NCI-H1694 (cell line): ENCODE results near the gene AQR.
"Not testable (repeated sequence)": the region's sequence is repeated elsewhere in the genome, so short reads cannot be mapped to it uniquely, and the experiment has no call there.

Experiments
- DNase-seq: peaks from one replicate; lab custom pipeline; 2025; lab: John Stamatoyannopoulos, UW

AQR gene

DNA sequence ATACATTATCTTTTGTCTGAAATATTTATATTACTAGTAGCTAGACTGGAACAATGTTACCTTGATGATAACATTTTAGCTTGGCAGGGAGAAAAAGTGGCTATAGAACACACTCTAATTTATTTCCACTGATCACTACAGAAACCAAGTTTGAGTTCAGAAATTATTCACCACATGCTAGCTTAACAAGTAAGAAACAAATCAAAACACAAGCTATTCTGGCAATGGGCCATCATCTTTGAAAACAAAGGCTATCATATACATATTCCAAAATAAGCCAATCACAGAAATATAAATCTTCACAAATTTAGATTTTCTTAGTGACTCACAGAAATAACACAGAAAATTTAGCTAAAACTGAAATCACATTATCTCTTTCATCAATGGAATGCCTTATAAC is 17.1 kb downstream of the AQR start:
- DNase-seq = no peak

- no peak for DNase-seq
Measured at GRCh38 chr15:34951993-34952392, 17.5 kb downstream of the AQR start.

- DNase-seq = no peak
Measured at GRCh38 chr15:34944936-34945335, 24.6 kb downstream of the AQR start.

DNA sequence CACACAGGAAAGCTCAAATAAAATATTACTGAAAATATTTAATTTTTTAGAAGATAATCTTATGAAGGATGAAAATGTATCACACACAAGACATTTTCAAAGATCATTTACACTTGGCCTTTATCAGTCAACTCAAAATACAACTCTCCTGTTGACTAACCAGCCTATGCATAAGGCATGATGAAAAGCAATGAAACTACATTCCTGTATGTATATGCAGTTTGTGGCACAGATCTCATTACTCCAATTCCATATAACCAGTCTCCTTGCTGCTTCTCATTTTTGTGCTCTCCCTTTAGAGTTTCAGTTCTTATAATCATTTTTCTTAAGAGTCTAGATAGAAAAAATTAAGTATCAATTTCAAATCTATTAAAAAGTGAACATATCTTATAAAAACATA is 25.8 kb downstream of the AQR start:
- no peak for DNase-seq

DNA sequence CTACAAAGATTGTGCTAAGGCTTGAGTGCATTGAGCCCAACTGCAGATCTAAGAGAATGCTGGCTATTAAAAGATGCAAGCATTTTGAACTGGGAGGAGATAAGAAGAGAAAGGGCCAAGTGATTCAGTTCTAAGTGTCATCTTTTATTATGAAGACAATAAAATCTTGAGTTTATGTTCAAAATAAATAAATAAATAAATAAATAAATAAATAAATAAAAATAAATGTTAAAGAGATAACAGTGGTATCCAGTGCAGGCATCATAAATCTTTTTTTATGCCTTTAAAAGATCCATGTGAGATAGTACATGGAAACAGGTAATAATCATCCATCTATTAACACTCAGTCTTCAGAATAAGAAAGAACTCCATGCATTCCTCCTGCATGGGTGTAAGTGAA is 26.3 kb downstream of the AQR start:
- DNase-seq = not testable (repeated sequence)

DNA sequence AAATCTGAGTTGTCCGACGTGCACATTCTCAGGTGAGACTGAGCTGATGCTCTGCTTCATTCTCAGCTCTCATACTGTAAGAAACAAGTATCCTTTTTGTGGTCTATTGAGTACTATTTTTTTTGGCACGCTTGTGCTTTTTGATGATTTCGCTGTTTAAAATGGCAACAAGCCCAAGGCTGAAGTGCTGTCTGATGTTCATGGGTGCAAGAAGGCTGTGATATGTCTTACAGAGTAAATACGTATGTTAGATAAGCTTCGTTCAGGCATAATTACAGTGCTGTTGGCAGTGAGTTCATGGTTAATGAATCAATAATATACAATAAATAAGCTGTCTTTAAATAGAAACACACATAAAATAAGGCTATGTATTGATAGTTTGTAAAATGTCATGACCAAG is 27.2 kb downstream of the AQR start:
- no peak for DNase-seq

GRCh38 chr15:34941831-34942230 is 27.7 kb downstream of the AQR start:
- no peak for DNase-seq

DNA sequence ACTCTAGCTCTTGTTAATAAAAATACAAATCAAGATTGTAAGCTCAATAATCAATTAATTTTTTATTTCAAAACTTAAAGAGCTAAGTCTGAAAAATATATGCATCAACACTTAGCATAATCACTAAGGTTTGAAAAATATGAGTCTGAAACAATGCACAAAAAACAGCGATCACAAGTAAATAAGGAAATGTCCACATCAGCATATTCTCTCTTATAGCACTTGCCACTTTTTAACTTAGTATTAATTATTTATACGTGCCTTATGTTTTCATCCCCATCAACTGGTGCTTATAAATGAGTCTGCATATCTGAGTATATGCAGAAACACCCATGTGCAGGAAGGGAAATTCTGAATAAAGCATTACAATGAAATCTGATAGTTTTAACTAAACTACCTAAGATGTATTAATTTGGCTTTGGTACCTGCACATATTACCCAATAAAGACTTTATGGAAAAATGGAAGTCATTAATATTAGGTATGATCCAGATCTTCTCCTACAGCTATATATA is 28.3 kb downstream of the AQR start:
- DNase-seq = no peak

- DNase-seq = no peak
Measured at GRCh38 chr15:34933432-34933975, 36.0 kb downstream of the AQR start.

DNA sequence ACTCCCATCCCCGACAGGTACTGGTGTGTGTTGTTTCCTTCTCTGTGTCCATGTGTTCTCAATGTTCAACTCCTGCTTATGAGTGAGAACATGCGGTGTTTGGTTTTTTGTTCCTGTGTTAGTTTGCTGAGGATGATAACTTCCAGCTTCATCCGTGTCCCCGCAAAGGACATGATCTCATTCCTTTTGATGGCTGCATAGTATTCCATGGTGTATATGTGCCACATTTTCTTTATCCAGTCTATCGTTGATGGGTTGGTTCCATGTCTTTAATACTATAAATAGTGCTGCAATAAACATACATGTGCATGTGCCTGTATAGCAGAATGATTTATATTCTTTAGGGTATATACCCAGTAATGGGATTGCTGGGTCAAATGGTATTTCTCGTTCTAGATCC is 41.2 kb downstream of the AQR start:
- DNase-seq = not testable (repeated sequence)

- peak; percentile 6 for DNase-seq
Measured at GRCh38 chr15:34927726-34928125, 41.8 kb downstream of the AQR start.

- DNase-seq = no peak
Measured at GRCh38 chr15:34914317-34914716, 55.2 kb downstream of the AQR start.

- no peak for DNase-seq
Measured at GRCh38 chr15:34905047-34905446, 64.5 kb downstream of the AQR start.

DNA sequence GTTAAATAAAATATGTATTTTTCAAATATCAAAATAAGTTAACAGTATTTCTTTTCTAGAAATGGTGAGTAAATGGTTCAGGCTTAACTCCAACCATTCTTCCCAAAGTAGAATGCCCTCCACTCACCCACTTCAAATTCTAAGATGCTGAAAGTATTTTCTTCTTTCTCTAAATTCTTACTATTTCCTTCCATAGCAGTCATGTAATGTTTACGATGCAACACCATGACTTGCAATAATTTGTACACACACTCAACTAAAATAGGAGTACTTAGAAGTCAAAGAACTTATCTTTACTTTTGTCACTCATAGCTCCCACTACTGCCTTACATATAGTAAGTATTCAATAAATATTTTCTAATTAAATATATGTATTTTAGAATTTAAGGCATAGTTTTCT is 65.0 kb downstream of the AQR start:
- no peak for DNase-seq

DNA sequence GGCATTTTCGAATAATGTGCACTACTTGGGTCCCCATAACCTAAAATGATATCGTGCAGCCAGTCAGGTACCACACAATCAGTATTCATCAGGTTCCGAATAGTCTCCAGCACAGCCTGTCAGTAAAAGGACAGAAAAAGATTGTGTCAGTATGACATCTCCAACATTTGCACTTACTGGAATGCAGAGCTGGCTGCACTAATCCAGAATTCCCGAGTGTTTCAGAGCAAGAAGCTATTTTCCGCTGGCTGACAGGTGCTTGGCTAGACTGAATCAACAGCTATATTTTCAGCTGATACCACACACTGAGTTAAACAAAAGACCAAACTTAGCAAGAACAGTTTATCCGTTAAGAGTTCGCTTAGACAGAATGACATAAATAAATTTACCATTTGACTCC is 68.8 kb downstream of the AQR start:
- no peak for DNase-seq

GRCh38 chr15:34896183-34896582 is 73.4 kb downstream of the AQR start:
- DNase-seq = no peak

DNA sequence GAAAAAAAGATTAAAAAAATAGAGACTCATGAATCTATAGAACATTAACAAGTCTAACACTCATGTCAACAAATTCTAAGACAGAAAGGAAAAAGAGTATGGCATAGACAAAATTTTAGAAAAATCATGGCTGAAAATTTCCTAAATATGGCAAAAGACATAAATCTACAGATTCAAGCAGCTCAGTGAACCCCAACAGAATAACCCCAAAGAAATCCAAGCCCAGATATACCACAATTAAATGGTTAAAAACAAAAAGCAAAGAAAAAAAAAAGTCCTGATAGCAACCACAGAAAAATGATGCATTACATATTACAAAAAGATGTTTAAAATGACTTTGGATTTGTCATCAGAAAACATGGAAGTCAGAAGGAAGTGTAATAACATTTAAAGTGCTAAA is 75.6 kb downstream of the AQR start:
- DNase-seq = no peak

GRCh38 chr15:34892963-34893591 is 76.5 kb downstream of the AQR start:
- no peak for DNase-seq

DNA sequence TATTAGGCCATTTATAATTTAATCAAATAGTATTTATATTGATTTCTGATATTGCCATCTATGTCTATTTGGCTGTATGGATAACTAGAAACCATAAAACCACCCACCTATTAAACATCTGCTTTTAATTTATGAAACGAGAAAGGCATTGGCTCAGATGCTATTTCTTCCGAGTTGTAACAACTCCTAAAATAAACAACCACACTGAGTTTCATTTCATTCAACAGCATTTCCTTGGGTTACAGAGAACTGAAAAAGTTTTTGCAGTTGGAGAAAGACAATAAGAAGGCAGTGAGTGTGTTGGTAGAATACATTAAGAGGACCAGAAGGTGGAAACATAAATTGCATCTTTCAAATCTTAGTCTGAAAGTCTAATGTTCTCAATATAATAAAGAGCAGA is 79.1 kb downstream of the AQR start:
- no peak for DNase-seq

DNA sequence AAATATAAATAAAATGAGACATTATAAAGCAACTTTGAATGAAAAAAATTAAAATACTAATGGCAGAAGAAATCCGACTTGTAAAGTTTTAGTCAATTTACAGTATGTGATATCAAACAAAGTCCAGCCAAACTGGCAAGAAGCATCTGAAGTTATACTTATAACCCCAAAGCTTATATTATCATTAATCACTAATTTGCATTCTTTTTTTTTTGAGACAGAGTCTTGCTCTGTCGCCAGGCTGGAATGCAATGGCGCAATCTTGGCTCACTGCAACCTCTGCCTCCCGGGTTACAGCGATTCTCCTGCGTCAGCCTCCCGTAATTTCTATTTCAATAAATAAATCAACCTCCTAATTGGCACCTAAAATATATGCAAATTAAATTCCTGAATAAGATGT is 80.1 kb downstream of the AQR start:
- no peak for DNase-seq

DNA sequence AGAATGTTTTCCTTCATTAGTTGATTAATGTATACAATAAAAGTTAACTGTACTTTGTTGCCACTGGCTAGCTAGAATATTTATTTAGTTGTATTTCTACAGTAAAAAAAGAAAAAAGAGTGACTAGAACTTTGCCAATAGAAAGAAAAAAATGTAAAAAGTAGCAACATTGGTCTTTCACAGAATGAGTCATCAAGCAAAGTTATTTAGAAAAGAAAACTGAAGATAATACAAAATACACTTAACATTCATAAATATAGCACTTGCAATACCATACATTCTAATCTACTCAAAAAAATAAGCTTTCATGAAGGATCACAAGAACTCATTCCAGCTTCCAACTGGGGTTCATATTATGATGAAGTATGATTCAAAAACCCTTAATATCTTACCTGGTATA is 83.4 kb downstream of the AQR start:
- DNase-seq = no peak

DNA sequence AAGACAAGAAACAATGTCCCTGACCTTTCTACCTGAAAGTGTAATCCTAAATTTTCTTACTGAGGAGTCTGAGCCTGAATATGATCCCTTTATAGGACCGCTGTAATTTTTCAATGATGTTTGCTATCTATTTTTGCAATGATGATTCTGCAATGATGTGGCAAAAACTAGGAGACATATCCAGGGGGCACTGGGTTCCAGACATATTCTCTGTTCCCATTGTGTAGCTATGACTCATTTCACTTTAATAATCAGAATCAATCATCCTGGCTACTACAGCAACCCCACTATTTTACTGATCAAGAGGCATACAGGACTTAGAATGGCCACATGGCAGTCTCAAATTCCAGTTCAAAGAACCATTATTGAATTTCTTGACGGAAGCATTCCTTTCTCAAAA is 85.9 kb downstream of the AQR start:
- no peak for DNase-seq

DNA sequence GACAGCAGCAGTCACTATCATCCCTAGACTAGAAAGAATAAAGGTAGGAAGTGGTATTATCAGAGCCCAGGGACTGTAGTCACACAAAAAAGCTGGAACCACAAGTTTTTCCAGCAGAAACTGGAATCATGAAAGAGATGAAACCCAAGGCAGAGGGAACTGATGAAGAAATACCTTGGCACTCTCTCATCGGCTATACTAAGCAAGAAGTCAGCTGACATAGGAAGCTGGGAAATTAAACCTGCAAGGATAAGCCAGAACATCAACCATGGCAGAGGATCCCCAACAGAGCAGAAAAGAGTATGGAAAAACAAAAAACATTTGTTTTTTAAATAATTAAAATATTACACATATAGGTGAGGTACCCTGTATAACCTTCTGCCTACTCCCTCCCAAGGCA is 86.5 kb downstream of the AQR start:
- DNase-seq = no peak

DNA sequence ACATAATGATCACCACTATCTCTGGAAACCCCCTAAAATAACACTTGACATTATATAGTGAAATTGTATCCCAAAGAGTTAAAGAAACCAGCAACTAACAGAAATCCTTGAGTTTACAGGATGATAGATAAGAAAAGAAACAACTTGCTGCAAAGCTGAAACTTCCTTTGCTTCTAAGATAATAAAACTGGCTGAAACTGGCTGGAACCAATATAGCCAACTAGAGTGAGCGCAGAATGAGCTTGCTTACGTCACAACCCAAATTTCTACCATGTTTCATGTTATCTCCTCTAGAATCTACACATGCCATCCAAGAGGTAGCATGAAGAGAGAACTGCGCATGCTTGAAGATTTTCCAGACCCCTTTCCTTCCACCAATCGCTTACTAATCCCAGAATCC is 90.4 kb downstream of the AQR start:
- no peak for DNase-seq
